HG02763 (cell line): ENCODE measurements around the gene GTF3C5.
"Not testable (repeated sequence)": the region's sequence is repeated elsewhere in the genome, so short reads cannot be mapped to it uniquely, and the experiment has no call there.

Experiments used
- ATAC-seq: cut with Tn5 transposase; IDR thresholded peaks from one replicate; pipeline ENCODE4 v1.9.1; 2021; ENCODE audit warnings: mild to moderate bottlenecking, moderate library complexity; ENCODE audit not compliant: unreplicated experiment

GTF3C5 gene

GRCh38 chr9:133051966-133052539, 21.3 kb downstream of the GTF3C5 start:
- ATAC-seq = no peak

GRCh38 chr9:133054194-133054890, 23.5 kb downstream of the GTF3C5 start:
- no peak for ATAC-seq

- ATAC-seq = no peak
These were observed 24.2 kb downstream of the GTF3C5 start for GRCh38 chr9:133054966-133055365.

GRCh38 chr9:133055788-133056420, 25.1 kb downstream of the GTF3C5 start:
- ATAC-seq = no peak

GRCh38 chr9:133056533-133056932, 25.7 kb downstream of the GTF3C5 start:
- no peak for ATAC-seq

GRCh38 chr9:133057006-133057405, 26.2 kb downstream of the GTF3C5 start:
- ATAC-seq = no peak

GRCh38 chr9:133057553-133057952, 26.8 kb downstream of the GTF3C5 start:
- ATAC-seq = no peak

GRCh38 chr9:133058071-133058470, 27.3 kb downstream of the GTF3C5 start:
- no peak for ATAC-seq

- ATAC-seq = no peak
These were observed 27.9 kb downstream of the GTF3C5 start for GRCh38 chr9:133058550-133059320.

- no peak for ATAC-seq
These were observed 28.8 kb downstream of the GTF3C5 start for GRCh38 chr9:133059623-133060022.

GRCh38 chr9:133060417-133060841, 29.6 kb downstream of the GTF3C5 start:
- ATAC-seq = no peak

- ATAC-seq = not testable (repeated sequence)
These were observed 30.4 kb downstream of the GTF3C5 start for GRCh38 chr9:133061019-133061763.

GRCh38 chr9:133061764-133062145, 31.0 kb downstream of the GTF3C5 start, which contains the start of gene CEL:
TSS of gene CEL (plus strand) at chr9:133061981. CDS start at chr9:133062003, 22 bp downstream.
- ATAC-seq = not testable (repeated sequence)

GRCh38 chr9:133062569-133062968, 31.8 kb downstream of the GTF3C5 start:
- ATAC-seq = not testable (repeated sequence)

- no peak for ATAC-seq
These were observed 32.3 kb downstream of the GTF3C5 start for GRCh38 chr9:133063159-133063499.

- no peak for ATAC-seq
These were observed 32.9 kb downstream of the GTF3C5 start for GRCh38 chr9:133063500-133064231.

- no peak for ATAC-seq
These were observed 33.7 kb downstream of the GTF3C5 start for GRCh38 chr9:133064241-133065069.

GRCh38 chr9:133065070-133065388, 34.2 kb downstream of the GTF3C5 start:
- ATAC-seq = no peak
